Gastrocnemius medialis (tissue), 4 donors: ENCODE data around the gene BOLA3. TPM values are rescaled to one million over a fixed set of nuclear protein-coding genes. Genes with fewer than 3 reads are reported as not detected.

Source experiments
- ATAC-seq, 2 donors: fragments of 150-250 bp; one replicate each; pipeline ENCODE4 v1.9.1; 2016
- DNase-seq, 2 donors: peaks; one replicate each; pipeline ENCODE4 v3.0.0-alpha.2; 2019
- H3K27ac ChIP-seq, 4 donors: fragments of 200-600 bp; sonication (generic); 1 replicate in 1 of 4; 2 replicates in 3 of 4; pipeline ENCODE4 v1.5.1; 2016 to 2018; ENCODE audit warnings: mild to moderate bottlenecking in 2 of 4, moderate library complexity in 1 of 4
- H3K27me3 ChIP-seq, 3 donors: fragments of 200-600 bp; sonication (generic) in 2 of 3; 1 replicate in 1 of 3; 2 replicates in 2 of 3; pipeline versions ENCODE4 v1.5.1 to v1.6.0; 2016 to 2019; ENCODE audit warnings: mild to moderate bottlenecking in 1 of 3, moderate library complexity in 1 of 3
- H3K36me3 ChIP-seq, 2 donors: fragments of 200-600 bp; sonication (generic) in 1 of 2; one replicate each; pipeline ENCODE4 v1.5.1; 2017 to 2018
- H3K4me1 ChIP-seq, 2 donors: fragments of 200-600 bp; sonication (generic) in 1 of 2; one replicate each; pipeline ENCODE4 v1.5.1; 2016 to 2017; ENCODE audit warnings: mild to moderate bottlenecking in 2 of 2
- H3K4me3 ChIP-seq, 4 donors: fragments of 200-600 bp; sonication (generic) in 3 of 4; 1 replicate in 1 of 4; 2 replicates in 3 of 4; pipeline ENCODE4 v1.5.1; 2016 to 2019; ENCODE audit warnings: mild to moderate bottlenecking in 2 of 4
- H3K9me3 ChIP-seq, 3 donors: fragments of 200-600 bp; sonication (generic) in 2 of 3; 1 replicate in 1 of 3; 2 replicates in 2 of 3; pipeline ENCODE4 v1.5.1; 2016 to 2019
- CTCF ChIP-seq, 5 experiments: fragments of 450-650 bp in 3 of 5; fragments of 200-600 bp in 2 of 5; sonication (generic) in 2 of 5; IDR thresholded peaks in 4 of 5; conservative IDR thresholded peaks in 1 of 5; 1 replicate in 4 of 5; 2 replicates in 1 of 5; pipeline ENCODE4 v1.5.1; 2016 to 2019; ENCODE audit warnings: antibody characterized with exemption in 5 of 5, mild to moderate bottlenecking in 3 of 5, moderate library complexity in 3 of 5
- POLR2A ChIP-seq, 2 donors: fragments of 450-650 bp; IDR thresholded peaks; one replicate each; pipeline ENCODE4 v1.6.1; 2017; ENCODE audit warnings: antibody characterized with exemption in 2 of 2, mild to moderate bottlenecking in 2 of 2, moderate library complexity in 2 of 2
- in situ Hi-C, 4 donors: fragments of 200-750 bp; cut with MboI; loops; one replicate each; pipeline versions ENCODE4 v1.15.0 to v1.8.0; 2017; ENCODE audit warnings: low sequenced_read_pairs in 4 of 4
- intact Hi-C: fragments of 100-400 bp; cut with DNase I; formaldehyde crosslinking; loops from one replicate; pipeline ENCODE4 v1.15.1; 2023; ENCODE audit warnings: low total_unique reads
- total RNA-seq, 4 donors: library from RNA; depleted of rRNA; stranded (reverse); fragments of >200 nt; gene quantifications; one replicate each; pipeline versions ENCODE4 v1.1.0 to v1.2.3, GENCODE V29; 2016

Gene BOLA3
- total RNA-seq, 4 donors from 2014 or later: 32.2 to 114 (median 69.5) TPM

GRCh38 chr2:74099271-74099670 lies 48.4 kb downstream of the BOLA3 start:
- intact Hi-C loops: no loop called here
- ATAC-seq (no peak), DNase-seq (no peak)
- Histone ChIP-seq H3K4me3 (no peak overlapping the region), H3K27me3 (no peaks in the 10 kb centered on the region), H3K36me3 (peaks cover 0 to 29% of the 10 kb centered on the region in 2 donors), H3K9me3 (no peaks in the 10 kb centered on the region), H3K4me1 (no peaks in the 10 kb centered on the region), H3K27ac (no peak overlapping the region)
- in situ Hi-C loops: no loop called here
- TF ChIP-seq POLR2A (IDR thresholded peaks at IDR 0.05) (no peak), CTCF (IDR thresholded peaks at IDR 0.05 in 4 of 5, conservative IDR thresholded peaks at IDR 0.05 in 1 of 5) (no peak)

- intact Hi-C loops (no loop called here), in situ Hi-C loops (no loop called here)
- no peaks in the 10 kb centered on the region for H3K27me3 ChIP-seq
- no peaks in the 10 kb centered on the region for H3K4me1 ChIP-seq
- DNase-seq (no peak), ATAC-seq (no peak)
- H3K36me3 ChIP-seq: peaks cover 0 to 43% of the 10 kb centered on the region in 2 donors
- H3K4me3 ChIP-seq: no peak overlapping the region
- TF ChIP-seq CTCF (IDR thresholded peaks at IDR 0.05 in 4 of 5, conservative IDR thresholded peaks at IDR 0.05 in 1 of 5) (no peak), POLR2A (IDR thresholded peaks at IDR 0.05) (no peak)
- H3K27ac ChIP-seq: no peak overlapping the region
- H3K9me3 ChIP-seq: no peaks in the 10 kb centered on the region
These were observed 50.1 kb downstream of the BOLA3 start for GRCh38 chr2:74097574-74097973.

- Histone ChIP-seq H3K4me3 (no peak overlapping the region), H3K27me3 (no peaks in the 10 kb centered on the region), H3K4me1 (no peaks in the 10 kb centered on the region), H3K9me3 (no peaks in the 10 kb centered on the region), H3K27ac (no peak overlapping the region), H3K36me3 (peaks cover 0 to 41% of the 10 kb centered on the region in 2 donors)
- in situ Hi-C loops: no loop called here
- ATAC-seq: no peak
- DNase-seq: no peak
- TF ChIP-seq POLR2A (IDR thresholded peaks at IDR 0.05): no peak
- TF ChIP-seq CTCF (IDR thresholded peaks at IDR 0.05 in 4 of 5, conservative IDR thresholded peaks at IDR 0.05 in 1 of 5): no peak
- intact Hi-C loops: no loop called here
These were observed 51.7 kb downstream of the BOLA3 start for GRCh38 chr2:74096052-74096451.

- Histone ChIP-seq H3K27ac (no peak overlapping the region), H3K27me3 (no peaks in the 10 kb centered on the region), H3K36me3 (peaks cover 0 to 41% of the 10 kb centered on the region in 2 donors), H3K9me3 (no peaks in the 10 kb centered on the region), H3K4me1 (no peaks in the 10 kb centered on the region), H3K4me3 (no peak overlapping the region)
- intact Hi-C loops (no loop called here), in situ Hi-C loops (no loop called here)
- ATAC-seq (no peak), DNase-seq (no peak)
- TF ChIP-seq CTCF (IDR thresholded peaks at IDR 0.05 in 4 of 5, conservative IDR thresholded peaks at IDR 0.05 in 1 of 5): no peak
- TF ChIP-seq POLR2A (IDR thresholded peaks at IDR 0.05): no peak
These were observed 52.1 kb downstream of the BOLA3 start for GRCh38 chr2:74095632-74096031.

GRCh38 chr2:74094291-74094690 lies 53.4 kb downstream of the BOLA3 start:
- Histone ChIP-seq H3K27me3 (no peaks in the 10 kb centered on the region), H3K27ac (no peak overlapping the region), H3K9me3 (no peaks in the 10 kb centered on the region), H3K36me3 (peaks cover 0 to 41% of the 10 kb centered on the region in 2 donors), H3K4me3 (no peak overlapping the region), H3K4me1 (no peaks in the 10 kb centered on the region)
- intact Hi-C loops (no loop called here), in situ Hi-C loops (no loop called here)
- no peak for DNase-seq
- TF ChIP-seq POLR2A (IDR thresholded peaks at IDR 0.05) (no peak), CTCF (IDR thresholded peaks at IDR 0.05 in 4 of 5, conservative IDR thresholded peaks at IDR 0.05 in 1 of 5) (no peak)
- ATAC-seq: no peak
